ENCODE measurements around the gene TNNI2. TPM values are rescaled to one million over a fixed set of nuclear protein-coding genes. Genes with fewer than 3 reads are reported as not detected.
"Not testable (repeated sequence)": the region's sequence is repeated elsewhere in the genome, so short reads cannot be mapped to it uniquely, and the experiment has no call there.

The TNNI2 gene
- total RNA-seq, 1 donor from 2014 or later: 0.26 TPM

DNA sequence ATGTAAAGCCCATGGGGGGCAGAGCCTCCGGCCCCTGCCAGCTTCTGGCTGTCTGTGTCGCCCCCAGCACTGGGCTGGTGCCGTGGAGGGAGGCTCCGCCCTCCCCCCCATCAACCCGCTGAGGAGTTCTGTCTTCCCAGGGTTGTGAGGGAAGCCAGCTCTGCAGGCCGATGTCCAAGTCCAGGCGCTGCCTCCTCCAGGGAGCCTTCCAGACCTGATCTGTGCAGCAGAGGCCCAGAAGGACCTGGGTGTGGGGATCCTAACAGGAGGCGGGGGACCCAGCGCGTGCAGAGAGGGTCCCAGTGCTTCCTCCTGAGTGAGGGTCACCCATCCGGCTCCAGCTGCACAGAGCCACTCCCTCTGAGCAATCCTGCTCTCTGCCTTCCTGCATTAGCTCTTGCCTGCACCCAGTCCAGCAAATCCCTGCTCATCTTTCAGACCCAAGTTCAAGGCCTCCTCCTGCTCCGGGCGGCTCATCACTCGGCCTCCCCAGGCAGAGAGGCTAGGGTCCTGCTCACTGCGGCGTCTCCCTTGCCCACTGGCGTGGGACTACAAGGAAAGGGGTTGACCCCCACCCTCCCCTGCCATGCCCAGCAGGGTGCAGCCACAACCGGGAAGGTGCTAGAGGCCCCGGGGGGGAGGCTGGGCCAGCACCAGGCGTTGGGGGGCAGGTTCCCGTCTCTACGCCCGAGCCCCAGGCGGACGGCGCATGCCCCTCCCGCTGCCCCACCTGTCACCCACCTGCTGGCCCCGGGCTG, 36.5 kb downstream of the TNNI2 start:
- H3K36me3 ChIP-seq (ENCODE audit: control insufficient read depth, insufficient read depth, low read length): no peaks in the 10 kb centered on the region
- no peak overlapping the region for H3K4me3 ChIP-seq (ENCODE audit: low read depth, low read length)
- H3K27me3 ChIP-seq (ENCODE audit: control insufficient read depth, insufficient read depth, low read length): peaks cover 3% of the 10 kb centered on the region
- no peak for FAIRE-seq
- no peak for TF ChIP-seq CTCF (IDR thresholded peaks at IDR 0.05; ENCODE audit: insufficient read depth, low read length, severe bottlenecking)
- no peak for DNase-seq (ENCODE audit: low read depth)

- not testable (repeated sequence) for H3K27me3 ChIP-seq (ENCODE audit: control insufficient read depth, insufficient read depth, low read length); H3K4me3 ChIP-seq (ENCODE audit: low read depth, low read length); DNase-seq (ENCODE audit: low read depth); FAIRE-seq; H3K36me3 ChIP-seq (ENCODE audit: control insufficient read depth, insufficient read depth, low read length)
Observed at GRCh38 chr11:1875851-1876301, 37.1 kb downstream of the TNNI2 start.

DNA sequence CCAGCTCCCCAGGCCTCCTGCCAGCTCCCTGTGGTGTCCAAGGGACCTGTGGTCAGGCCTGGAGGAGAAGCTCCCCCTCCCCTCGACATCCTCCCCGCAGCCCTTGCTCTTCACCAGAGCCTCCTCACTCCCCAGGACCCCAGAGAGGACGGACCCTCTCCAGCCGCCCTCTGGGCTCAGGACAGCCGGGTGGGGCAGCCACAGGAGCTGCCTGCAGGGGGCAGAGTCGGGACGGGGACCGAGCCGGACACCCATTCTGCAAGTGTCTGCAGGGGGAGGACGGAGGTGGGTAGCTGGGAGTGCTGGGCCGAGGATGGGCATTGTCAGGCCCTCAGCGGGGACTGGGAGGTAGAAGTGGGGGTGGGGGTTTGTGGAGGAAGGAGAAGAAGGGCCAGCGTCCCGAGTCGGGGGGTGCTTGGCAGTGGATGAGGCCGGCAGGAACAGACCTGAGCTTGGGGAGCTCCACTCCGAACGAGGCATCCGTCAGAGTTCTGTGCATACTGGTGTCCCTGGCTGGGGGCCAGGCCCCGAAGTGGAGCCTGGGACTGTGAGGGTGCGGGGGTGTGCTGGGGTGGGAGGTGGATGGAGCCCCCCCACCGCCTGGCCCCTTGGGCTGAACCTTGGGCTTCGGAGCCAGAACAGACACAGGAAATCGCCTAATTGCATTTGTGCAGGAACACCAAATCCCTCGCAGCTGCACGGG, 37.7 kb downstream of the TNNI2 start:
- H3K4me3 ChIP-seq (ENCODE audit: low read depth, low read length): no peak overlapping the region
- TF ChIP-seq CTCF (IDR thresholded peaks at IDR 0.05; ENCODE audit: insufficient read depth, low read length, severe bottlenecking): peak; percentile 44
- no peak for DNase-seq (ENCODE audit: low read depth)
- FAIRE-seq: peak; percentile 66
- H3K36me3 ChIP-seq (ENCODE audit: control insufficient read depth, insufficient read depth, low read length): no peaks in the 10 kb centered on the region
- H3K27me3 ChIP-seq (ENCODE audit: control insufficient read depth, insufficient read depth, low read length): no peaks in the 10 kb centered on the region

GRCh38 chr11:1877211-1878136, 38.7 kb downstream of the TNNI2 start:
- FAIRE-seq (no peak), DNase-seq (ENCODE audit: low read depth) (peak; percentile 23)
- no peaks in the 10 kb centered on the region for H3K36me3 ChIP-seq (ENCODE audit: control insufficient read depth, insufficient read depth, low read length)
- no peak for TF ChIP-seq CTCF (IDR thresholded peaks at IDR 0.05; ENCODE audit: insufficient read depth, low read length, severe bottlenecking)
- H3K4me3 ChIP-seq (ENCODE audit: low read depth, low read length): no peak overlapping the region
- H3K27me3 ChIP-seq (ENCODE audit: control insufficient read depth, insufficient read depth, low read length): no peaks in the 10 kb centered on the region

- Histone ChIP-seq H3K27me3 (ENCODE audit: control insufficient read depth, insufficient read depth, low read length) (no peaks in the 10 kb centered on the region), H3K36me3 (ENCODE audit: control insufficient read depth, insufficient read depth, low read length) (no peaks in the 10 kb centered on the region), H3K4me3 (ENCODE audit: low read depth, low read length) (no peak overlapping the region)
- DNase-seq (ENCODE audit: low read depth): no peak
- no peak for TF ChIP-seq CTCF (IDR thresholded peaks at IDR 0.05; ENCODE audit: insufficient read depth, low read length, severe bottlenecking)
- no peak for FAIRE-seq
Observed at GRCh38 chr11:1878137-1879031, 39.6 kb downstream of the TNNI2 start.
